H9 (cell line): ENCODE results near the gene RPS27L. TPM values are rescaled to one million over a fixed set of nuclear protein-coding genes. Genes with fewer than 3 reads are reported as not detected.
"Not testable (repeated sequence)": the region's sequence is repeated elsewhere in the genome, so short reads cannot be mapped to it uniquely, and the experiment has no call there.

Experiments
- DNase-seq: peaks from one replicate; pipeline ENCODE4 v3.0.0-alpha.2; 2017
- H2AFZ ChIP-seq: one replicate; pipeline ENCODE4 v1.6.1; 2013; ENCODE audit warnings: mild to moderate bottlenecking, low read length, control low read depth, moderate library complexity
- H2AK5ac ChIP-seq: 2 replicates; pipeline ENCODE4 v1.6.1; 2013; ENCODE audit warnings: low read length, control low read depth, mixed read lengths; ENCODE audit not compliant: insufficient read length
- H2BK120ac ChIP-seq: one replicate; pipeline ENCODE4 v1.6.1; 2013; ENCODE audit warnings: low read depth, mild to moderate bottlenecking, low read length, control low read depth, inconsistent platforms; ENCODE audit not compliant: poor library complexity, severe bottlenecking
- H2BK12ac ChIP-seq: 2 replicates; pipeline ENCODE4 v1.6.1; 2013; ENCODE audit warnings: low read length, control low read depth, mixed read lengths, low read depth; ENCODE audit not compliant: insufficient read length
- H2BK15ac ChIP-seq: 2 replicates; pipeline ENCODE4 v1.6.1; 2013; ENCODE audit warnings: low read depth, low read length, control low read depth
- H2BK20ac ChIP-seq: one replicate; pipeline ENCODE4 v1.6.1; 2013; ENCODE audit warnings: low read depth, mild to moderate bottlenecking, low read length, control low read depth, inconsistent platforms; ENCODE audit not compliant: poor library complexity, severe bottlenecking
- H2BK5ac ChIP-seq: 2 replicates; pipeline ENCODE4 v1.6.1; 2013; ENCODE audit warnings: low read length, control low read depth, mixed read lengths; ENCODE audit not compliant: insufficient read length
- H3K14ac ChIP-seq: 2 replicates; pipeline ENCODE4 v1.6.1; 2013; ENCODE audit warnings: low read length, control low read depth; ENCODE audit not compliant: insufficient read depth
- H3K18ac ChIP-seq: 2 replicates; pipeline ENCODE4 v1.6.1; 2013; ENCODE audit warnings: low read depth, mild to moderate bottlenecking, mixed read lengths, low read length, control low read depth; ENCODE audit not compliant: insufficient read length
- H3K23ac ChIP-seq: 2 replicates; pipeline ENCODE4 v1.6.1; 2013; ENCODE audit warnings: low read length, control low read depth, mixed read lengths, low read depth; ENCODE audit not compliant: insufficient read length
- H3K23me2 ChIP-seq: 2 replicates; pipeline ENCODE4 v1.6.1; 2013; ENCODE audit warnings: low read depth, mild to moderate bottlenecking, mixed read lengths, low read length, control low read depth; ENCODE audit not compliant: insufficient read length, poor library complexity, severe bottlenecking
- H3K27ac ChIP-seq: 2 replicates; pipeline ENCODE4 v1.5.1; 2013; ENCODE audit warnings: low read length, control low read depth, mixed read lengths, low read depth; ENCODE audit not compliant: insufficient read length
- H3K27me3 ChIP-seq: 2 replicates; pipeline ENCODE4 v1.6.1; 2013; ENCODE audit warnings: low read length, control low read depth, inconsistent platforms; ENCODE audit not compliant: insufficient read depth
- H3K4ac ChIP-seq: 2 replicates; pipeline ENCODE4 v1.6.1; 2013; ENCODE audit warnings: low read depth, mild to moderate bottlenecking, control low read depth, inconsistent platforms, low read length, moderate library complexity
- H3K4me1 ChIP-seq: 2 replicates; pipeline ENCODE4 v1.6.1; 2013; ENCODE audit warnings: low read length, control low read depth, inconsistent platforms; ENCODE audit not compliant: insufficient read depth
- H3K4me2 ChIP-seq: 2 replicates; pipeline ENCODE4 v1.6.1; 2013; ENCODE audit warnings: low read length, control low read depth, mixed read lengths; ENCODE audit not compliant: insufficient read length, insufficient read depth
- H3K56ac ChIP-seq: 2 replicates; pipeline ENCODE4 v1.6.1; 2013; ENCODE audit warnings: low read depth, mild to moderate bottlenecking, mixed read lengths, low read length, control low read depth; ENCODE audit not compliant: insufficient read length
- H3K79me1 ChIP-seq: 2 replicates; pipeline ENCODE4 v1.6.1; 2013; ENCODE audit warnings: low read depth, mild to moderate bottlenecking, moderate library complexity, low read length, control low read depth, inconsistent platforms; ENCODE audit not compliant: insufficient read depth, poor library complexity, severe bottlenecking
- H3K79me2 ChIP-seq: 2 replicates; pipeline ENCODE4 v1.6.1; 2013; ENCODE audit warnings: low read length, control low read depth, inconsistent platforms; ENCODE audit not compliant: insufficient read depth
- H3K9ac ChIP-seq: 2 replicates; pipeline ENCODE4 v1.6.1; 2013; ENCODE audit warnings: low read length, control low read depth, mixed read lengths; ENCODE audit not compliant: insufficient read length; ENCODE audit errors: extremely low read depth
- H3K9me3 ChIP-seq: one replicate; pipeline ENCODE4 v1.6.1; 2013; ENCODE audit warnings: low read depth, low read length, inconsistent platforms; ENCODE audit not compliant: control insufficient read depth
- H3T11ph ChIP-seq: one replicate; pipeline ENCODE4 v1.6.1; 2013; ENCODE audit warnings: mild to moderate bottlenecking, low read length, control low read depth, inconsistent platforms
- H4K20me1 ChIP-seq: one replicate; pipeline ENCODE4 v1.6.1; 2013; ENCODE audit not compliant: control insufficient read depth, insufficient read length, insufficient read depth
- H4K5ac ChIP-seq: 2 replicates; pipeline ENCODE4 v1.6.1; 2013; ENCODE audit warnings: low read depth, mild to moderate bottlenecking, mixed read lengths, low read length, control low read depth; ENCODE audit not compliant: insufficient read length
- H4K8ac ChIP-seq: replicated peaks from 2 replicates; pipeline ENCODE4 v1.6.1; 2013; ENCODE audit warnings: low read length, control low read depth, mixed read lengths, low read depth; ENCODE audit not compliant: insufficient read length
- H4K91ac ChIP-seq: 2 replicates; pipeline ENCODE4 v1.6.1; 2013; ENCODE audit warnings: low read depth, mild to moderate bottlenecking, moderate library complexity, mixed read lengths, low read length, control low read depth; ENCODE audit not compliant: insufficient read length
- H3K27ac Mint-ChIP-seq, 3 experiments: 2 replicates in 2 of 3; 3 replicates in 1 of 3; pipeline ENCODE4 v1.8.0; 2020 to 2021; ENCODE audit warnings: mixed read lengths in 3 of 3, mild to moderate bottlenecking in 1 of 3, moderate library complexity in 1 of 3
- H3K27me3 Mint-ChIP-seq: 2 replicates; pipeline ENCODE4 v1.8.0; 2021; ENCODE audit warnings: low read depth, mild to moderate bottlenecking, moderate library complexity, mixed read lengths
- H3K36me3 Mint-ChIP-seq, 3 experiments: 2 replicates in 2 of 3; 3 replicates in 1 of 3; pipeline ENCODE4 v1.8.0; 2020 to 2021; ENCODE audit warnings: low read depth in 3 of 3, mixed read lengths in 3 of 3; ENCODE audit not compliant: insufficient read depth in 1 of 3
- H3K4me1 Mint-ChIP-seq, 2 experiments: 2 replicates each; pipeline ENCODE4 v1.8.0; 2020; ENCODE audit warnings: mixed read lengths in 2 of 2
- H3K4me3 Mint-ChIP-seq, 2 experiments: 2 replicates in 1 of 2; 3 replicates in 1 of 2; pipeline ENCODE4 v1.8.0; 2020 to 2021; ENCODE audit warnings: mild to moderate bottlenecking in 2 of 2, mixed read lengths in 2 of 2, moderate library complexity in 1 of 2
- H3K9me3 Mint-ChIP-seq, 2 experiments: 2 replicates in 1 of 2; 3 replicates in 1 of 2; pipeline ENCODE4 v1.8.0; 2020; ENCODE audit warnings: mild to moderate bottlenecking in 2 of 2, mixed read lengths in 2 of 2, moderate library complexity in 1 of 2
- WGBS: extraction: QIAGEN DNeasy Blood & Tissue Kit; methylation state at CpG from one replicate; pipeline ENCODE4 v1.1.7; 2013; ENCODE audit warnings: missing lambda C conversion rate, low lambda C conversion rate, mixed read lengths; ENCODE audit not compliant: insufficient read length; ENCODE audit errors: extremely low coverage; 5-methylcytosine and 5-hydroxymethylcytosine counted together
- total RNA-seq: library from RNA; stranded (reverse); gene quantifications from 2 replicates; pipeline ENCODE4 v1.2.1, GENCODE V29; 2021
- TF ChIP-seq, protein P1 (sequence below): fragments of 200-600 bp; sonication (generic); conservative IDR thresholded peaks from 3 replicates; pipeline ENCODE4 v1.8.0; 2021; ENCODE audit warnings: antibody characterized with exemption, mild to moderate bottlenecking

RPS27L gene
- total RNA-seq, 1 experiment from 2014 or later, result 180 TPM

DNA sequence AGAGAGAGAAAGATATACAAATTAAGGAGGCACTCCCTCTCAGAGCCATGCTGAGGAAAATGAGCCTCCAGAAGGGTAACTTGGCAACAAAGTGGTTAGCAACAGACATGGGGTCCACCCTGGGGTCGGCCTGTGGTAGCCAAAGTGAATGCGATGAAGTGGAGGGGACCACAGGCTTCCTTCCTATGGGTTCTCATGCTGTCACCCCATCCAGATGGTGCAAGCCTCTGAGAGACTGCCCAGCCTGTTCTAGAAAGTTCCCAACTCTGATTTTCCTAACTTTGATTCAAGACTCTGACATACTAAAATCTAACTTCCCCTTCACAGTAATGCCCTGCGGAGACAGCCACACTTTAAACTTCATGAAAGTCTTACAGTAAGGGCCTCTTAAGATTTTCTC lies 53.9 kb downstream of the RPS27L start:
- Histone ChIP-seq H4K91ac (no peak overlapping the region), H3K9me3 (no peaks in the 10 kb centered on the region), H3K56ac (no peak overlapping the region), H3K79me2 (no peaks in the 10 kb centered on the region), H2BK12ac (no peak overlapping the region), H3K14ac (no peak overlapping the region), H3K23me2 (no peaks in the 10 kb centered on the region), H3K9ac (no peak overlapping the region), H2BK120ac (no peak overlapping the region), H2BK15ac (no peak overlapping the region), H3K23ac (no peak overlapping the region), H3K27ac (no peak overlapping the region), H4K5ac (no peak overlapping the region), H3K79me1 (no peaks in the 10 kb centered on the region), H4K8ac (no peak overlapping the region), H2AK5ac (no peak overlapping the region), H3K27me3 (no peaks in the 10 kb centered on the region), H2AFZ (no peak overlapping the region), H3K4ac (no peak overlapping the region), H2BK20ac (no peak overlapping the region), H4K20me1 (no peaks in the 10 kb centered on the region), H2BK5ac (no peak overlapping the region), H3T11ph (no peak overlapping the region), H3K4me1 (no peaks in the 10 kb centered on the region), H3K4me2 (no peak overlapping the region), H3K18ac (no peak overlapping the region)
- H3K36me3 Mint-ChIP-seq, result peaks cover 0 to 7% (median 5%) of the 10 kb centered on the region in 3 experiments; a peak in 2 of 7 replicates
- peaks cover 7% of the 10 kb centered on the region in 2 experiments; a peak in 4 of 5 replicates for H3K9me3 Mint-ChIP-seq
- no peak overlapping the region for H3K4me3 Mint-ChIP-seq
- H3K4me1 Mint-ChIP-seq, result no peaks in the 10 kb centered on the region
- H3K27ac Mint-ChIP-seq, result no peak overlapping the region
- H3K27me3 Mint-ChIP-seq, result no peaks in the 10 kb centered on the region
- TF ChIP-seq, protein P1, sequence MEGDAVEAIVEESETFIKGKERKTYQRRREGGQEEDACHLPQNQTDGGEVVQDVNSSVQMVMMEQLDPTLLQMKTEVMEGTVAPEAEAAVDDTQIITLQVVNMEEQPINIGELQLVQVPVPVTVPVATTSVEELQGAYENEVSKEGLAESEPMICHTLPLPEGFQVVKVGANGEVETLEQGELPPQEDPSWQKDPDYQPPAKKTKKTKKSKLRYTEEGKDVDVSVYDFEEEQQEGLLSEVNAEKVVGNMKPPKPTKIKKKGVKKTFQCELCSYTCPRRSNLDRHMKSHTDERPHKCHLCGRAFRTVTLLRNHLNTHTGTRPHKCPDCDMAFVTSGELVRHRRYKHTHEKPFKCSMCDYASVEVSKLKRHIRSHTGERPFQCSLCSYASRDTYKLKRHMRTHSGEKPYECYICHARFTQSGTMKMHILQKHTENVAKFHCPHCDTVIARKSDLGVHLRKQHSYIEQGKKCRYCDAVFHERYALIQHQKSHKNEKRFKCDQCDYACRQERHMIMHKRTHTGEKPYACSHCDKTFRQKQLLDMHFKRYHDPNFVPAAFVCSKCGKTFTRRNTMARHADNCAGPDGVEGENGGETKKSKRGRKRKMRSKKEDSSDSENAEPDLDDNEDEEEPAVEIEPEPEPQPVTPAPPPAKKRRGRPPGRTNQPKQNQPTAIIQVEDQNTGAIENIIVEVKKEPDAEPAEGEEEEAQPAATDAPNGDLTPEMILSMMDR, result no peak
- DNase-seq, result no peak
- no CpG with 5 or more reads among the region's 3 CpGs for WGBS

DNA sequence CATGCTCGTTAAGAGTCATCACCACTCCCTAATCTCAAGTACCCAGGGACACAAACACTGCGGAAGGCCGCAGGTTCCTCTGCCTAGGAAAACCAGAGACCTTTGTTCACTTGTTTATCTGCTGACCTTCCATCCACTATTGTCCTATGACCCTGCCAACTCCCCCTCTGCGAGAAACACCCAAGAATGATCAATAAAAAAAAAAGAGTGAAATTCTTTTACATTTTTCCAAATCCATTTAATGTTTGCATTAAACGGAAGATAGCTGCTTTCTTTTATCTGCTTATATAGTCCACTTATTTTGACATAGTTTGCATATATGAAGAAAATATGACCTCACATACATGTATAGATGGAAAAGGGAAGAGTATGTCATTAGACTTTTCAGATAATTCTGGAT lies 57.7 kb downstream of the RPS27L start:
- H3K27ac Mint-ChIP-seq, H2BK20ac ChIP-seq, H3K23ac ChIP-seq, H2AK5ac ChIP-seq, H3K56ac ChIP-seq, H2AFZ ChIP-seq, DNase-seq, H3K14ac ChIP-seq, H3K27me3 ChIP-seq, H2BK120ac ChIP-seq, H2BK12ac ChIP-seq, H3K27ac ChIP-seq, H3K9me3 ChIP-seq, H3K4me2 ChIP-seq, H4K8ac ChIP-seq, H3K4ac ChIP-seq, H2BK15ac ChIP-seq, H3K9ac ChIP-seq, H4K91ac ChIP-seq, H3T11ph ChIP-seq, H4K20me1 ChIP-seq, H3K27me3 Mint-ChIP-seq, H3K4me1 Mint-ChIP-seq, H3K4me3 Mint-ChIP-seq, H3K79me1 ChIP-seq, H3K18ac ChIP-seq, H3K79me2 ChIP-seq, H4K5ac ChIP-seq, H3K23me2 ChIP-seq, H2BK5ac ChIP-seq, H3K4me1 ChIP-seq: not testable (repeated sequence)
- Mint-ChIP-seq H3K36me3 (peaks cover 0 to 20% (median 3%) of the 10 kb centered on the region in 3 experiments; a peak in 3 of 7 replicates), H3K9me3 (peaks cover 8 to 17% of the 10 kb centered on the region in 2 experiments; a peak in 4 of 5 replicates)
- WGBS, result no CpG with 5 or more reads among the region's 5 CpGs
